Heart left ventricle (tissue), 13 donors: ENCODE results near the gene BPTF.

Source experiments
- CTCF ChIP-seq, 12 donors: fragments of 200-600 bp; sonication (generic) in 4 of 12; IDR thresholded peaks; one replicate each; pipeline versions ENCODE4 v1.5.0 to v1.8.0; 2018 to 2022; ENCODE audit warnings: antibody characterized with exemption in 12 of 12, mild to moderate bottlenecking in 5 of 12
- POLR2A ChIP-seq, 2 donors: fragments of 450-650 bp; IDR thresholded peaks; one replicate each; pipeline ENCODE4 v1.6.1; 2017; ENCODE audit warnings: antibody characterized with exemption in 2 of 2, mild to moderate bottlenecking in 2 of 2, moderate library complexity in 2 of 2
- donor health status: ischemic (EF 13 %, LVEDD 7.1; RV severe dilation, severe dysfunction).
- donor health status: DM: no; HTN: yes; CAD: no.
- donor health status: DM: no; HTN: no; CAD: no.
- donor health status: ischemic (EF 25% LVEDD 6.9; RV normal size, moderate dysfunction).
- donor health status: ischemic (EF 25% LVEDD 5.7; RV mildly dilated, moderate dysfunction).
- donor health status: ischemic (EF 35%, LVEDD 5.7; RV mildly dilated, moderate dysfunction).
- donor health status: nonischemic (EF 11% LVEDD 7.7; RV severe dilation, severe dysfunction).
- donor health status: DM: yes; HTN: yes; CAD: no.
- donor health status: PGD.
- donor health status: ischemic (EF 29% LVEDD 5.4; RV normal size, mild dysfunction).
- donor health status: nonischemic (EF 23%, LVEDD 6.1; RV moderate dilation, normal function).

GRCh38 chr17:67854378-67854777 lies 29.1 kb downstream of the BPTF start:
- no peak for TF ChIP-seq CTCF (IDR thresholded peaks at IDR 0.05)
- no peak for TF ChIP-seq POLR2A (IDR thresholded peaks at IDR 0.05)
